H7 (cell line): ENCODE results near the gene ARHGEF25. TPM values are rescaled to one million over a fixed set of nuclear protein-coding genes. Genes with fewer than 3 reads are reported as not detected.
"Not testable (repeated sequence)": the region's sequence is repeated elsewhere in the genome, so short reads cannot be mapped to it uniquely, and the experiment has no call there.

ENCODE experiments used
- DNase-seq: peaks from one replicate; pipeline ENCODE4 v3.0.0; 2012
- H3K27me3 ChIP-seq: 2 replicates; pipeline ENCODE4 v1.6.0; 2011; ENCODE audit warnings: mild to moderate bottlenecking, low read length; ENCODE audit not compliant: control insufficient read depth, insufficient read depth
- H3K36me3 ChIP-seq: replicated peaks from 2 replicates; pipeline ENCODE4 v1.5.1; 2011; ENCODE audit warnings: low read length; ENCODE audit not compliant: control insufficient read depth, insufficient read depth
- H3K4me3 ChIP-seq: 2 replicates; pipeline ENCODE4 v1.5.1; 2011; ENCODE audit warnings: low read depth, mild to moderate bottlenecking, control low read depth, low read length, moderate library complexity; ENCODE audit not compliant: insufficient read depth
- total RNA-seq: library from RNA; depleted of rRNA; stranded (reverse); fragments of >200 nt; shearing (Covaris generic); gene quantifications from 2 replicates; pipeline ENCODE4 v1.2.3, GENCODE V29; 2014

ARHGEF25 gene
- total RNA-seq, 1 experiment from 2014 or later: 8.7 TPM

- no peak for DNase-seq
- Histone ChIP-seq H3K36me3 (peaks cover 21% of the 10 kb centered on the region), H3K27me3 (no peaks in the 10 kb centered on the region; the same call in 1 of the 2 replicates), H3K4me3 (no peak overlapping the region)
Measured at GRCh38 chr12:57579677-57580465, 31.4 kb upstream of the ARHGEF25 start.

GRCh38 chr12:57580466-57580795, 30.8 kb upstream of the ARHGEF25 start:
- DNase-seq: no peak
- H3K27me3 ChIP-seq: peaks cover 2% of the 10 kb centered on the region; the same call in 1 of the 2 replicates
- no peak overlapping the region for H3K4me3 ChIP-seq
- H3K36me3 ChIP-seq: peaks cover 19% of the 10 kb centered on the region

- no peak for DNase-seq
- Histone ChIP-seq H3K36me3 (peaks cover 13% of the 10 kb centered on the region), H3K4me3 (no peak overlapping the region), H3K27me3 (peaks cover 3% of the 10 kb centered on the region; the same call in 1 of the 2 replicates)
Measured at GRCh38 chr12:57581802-57582201, 29.4 kb upstream of the ARHGEF25 start.

GRCh38 chr12:57582440-57582839, 28.8 kb upstream of the ARHGEF25 start:
- DNase-seq: no peak
- H3K4me3 ChIP-seq: no peak overlapping the region
- peaks cover 3% of the 10 kb centered on the region; the same call in 1 of the 2 replicates for H3K27me3 ChIP-seq
- H3K36me3 ChIP-seq: peaks cover 13% of the 10 kb centered on the region

- DNase-seq: peak; percentile 92
- H3K4me3 ChIP-seq: no peak overlapping the region
- H3K27me3 ChIP-seq: peaks cover 5% of the 10 kb centered on the region
- peaks cover 9% of the 10 kb centered on the region for H3K36me3 ChIP-seq
Measured at GRCh38 chr12:57583008-57583831, 28.0 kb upstream of the ARHGEF25 start.

- no peak overlapping the region for H3K4me3 ChIP-seq
- peaks cover 9% of the 10 kb centered on the region for H3K36me3 ChIP-seq
- no peak for DNase-seq
- H3K27me3 ChIP-seq: peaks cover 8% of the 10 kb centered on the region
Measured at GRCh38 chr12:57584050-57584449, 27.2 kb upstream of the ARHGEF25 start.

GRCh38 chr12:57584690-57585089, 26.5 kb upstream of the ARHGEF25 start:
- Histone ChIP-seq H3K27me3 (peaks cover 8% of the 10 kb centered on the region), H3K36me3 (peaks cover 9% of the 10 kb centered on the region), H3K4me3 (no peak overlapping the region)
- no peak for DNase-seq

GRCh38 chr12:57585156-57585555, 26.1 kb upstream of the ARHGEF25 start:
- no peak for DNase-seq
- peaks cover 8% of the 10 kb centered on the region for H3K27me3 ChIP-seq
- H3K4me3 ChIP-seq: no peak overlapping the region
- peaks cover 9% of the 10 kb centered on the region for H3K36me3 ChIP-seq

GRCh38 chr12:57586128-57586527, 25.1 kb upstream of the ARHGEF25 start:
- H3K4me3 ChIP-seq: no peak overlapping the region
- no peak for DNase-seq
- H3K27me3 ChIP-seq: peaks cover 8% of the 10 kb centered on the region
- peaks cover 7% of the 10 kb centered on the region for H3K36me3 ChIP-seq

GRCh38 chr12:57586832-57587429, 24.3 kb upstream of the ARHGEF25 start:
- DNase-seq: no peak
- Histone ChIP-seq H3K4me3 (no peak overlapping the region), H3K27me3 (peaks cover 9% of the 10 kb centered on the region), H3K36me3 (no peaks in the 10 kb centered on the region; the same call in 1 of the 2 replicates)

GRCh38 chr12:57588951-57589610, 22.2 kb upstream of the ARHGEF25 start:
- not testable (repeated sequence) for H3K4me3 ChIP-seq, DNase-seq, H3K27me3 ChIP-seq, H3K36me3 ChIP-seq

- Histone ChIP-seq H3K27me3 (peaks cover 6% of the 10 kb centered on the region), H3K4me3 (peak overlapping the region; percentile 92), H3K36me3 (no peaks in the 10 kb centered on the region; the same call in 1 of the 2 replicates)
- DNase-seq: no peak
Measured at GRCh38 chr12:57590479-57590863, 20.8 kb upstream of the ARHGEF25 start.

GRCh38 chr12:57590864-57591781, 20.1 kb upstream of the ARHGEF25 start, which contains the start of gene PIP4K2C:
Gene PIP4K2C, plus strand, starts transcription at chr12:57591192. Its CDS starts 98 bp downstream, at chr12:57591290.
- DNase-seq: peak; percentile 98
- Histone ChIP-seq H3K36me3 (no peaks in the 10 kb centered on the region; the same call in 1 of the 2 replicates), H3K27me3 (peaks cover 6% of the 10 kb centered on the region)

More at GRCh38 chr12:57590864-57591781, 20.1 kb upstream of the ARHGEF25 start, which contains the start of gene PIP4K2C:
- H3K4me3 ChIP-seq: peak within 1 kb of the TSS; percentile 92
